ENCODE data around the gene TLCD1. TPM values are rescaled to one million over a fixed set of nuclear protein-coding genes. Genes with fewer than 3 reads are reported as not detected.
"Not testable (repeated sequence)": the region's sequence is repeated elsewhere in the genome, so short reads cannot be mapped to it uniquely, and the experiment has no call there.

TLCD1 gene
- total RNA-seq, 1 experiment from 2014 or later = 50.7 TPM

DNA sequence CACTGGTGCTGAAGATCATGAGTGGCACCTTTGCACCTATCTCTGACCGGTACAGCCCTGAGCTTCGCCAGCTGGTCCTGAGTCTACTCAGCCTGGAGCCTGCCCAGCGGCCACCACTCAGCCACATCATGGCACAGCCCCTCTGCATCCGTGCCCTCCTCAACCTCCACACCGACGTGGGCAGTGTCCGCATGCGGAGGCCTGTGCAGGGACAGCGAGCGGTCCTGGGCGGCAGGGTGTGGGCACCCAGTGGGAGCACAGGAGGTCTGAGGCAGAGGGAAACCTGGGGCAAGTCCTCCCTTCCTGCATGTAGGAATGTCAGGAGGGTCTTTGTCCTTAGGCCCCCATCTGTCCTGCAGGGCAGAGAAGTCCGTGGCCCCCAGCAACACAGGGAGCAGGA is 11.3 kb upstream of the TLCD1 start:
- H2AFZ ChIP-seq (ENCODE audit: low read length) = no peak overlapping the region
- no peak overlapping the region for H3K23ac ChIP-seq (ENCODE audit: insufficient read length, low read depth, low read length)
- H4K91ac ChIP-seq (ENCODE audit: insufficient read length, low read depth, low read length) = no peak overlapping the region
- no peak overlapping the region for H2BK20ac ChIP-seq (ENCODE audit: low read depth, low read length, poor library complexity, severe bottlenecking)
- no peak overlapping the region for H3K4me3 Mint-ChIP-seq
- no peak overlapping the region for H4K8ac ChIP-seq (replicated peaks; ENCODE audit: insufficient read length, low read depth, low read length)
- TF ChIP-seq, protein P1, sequence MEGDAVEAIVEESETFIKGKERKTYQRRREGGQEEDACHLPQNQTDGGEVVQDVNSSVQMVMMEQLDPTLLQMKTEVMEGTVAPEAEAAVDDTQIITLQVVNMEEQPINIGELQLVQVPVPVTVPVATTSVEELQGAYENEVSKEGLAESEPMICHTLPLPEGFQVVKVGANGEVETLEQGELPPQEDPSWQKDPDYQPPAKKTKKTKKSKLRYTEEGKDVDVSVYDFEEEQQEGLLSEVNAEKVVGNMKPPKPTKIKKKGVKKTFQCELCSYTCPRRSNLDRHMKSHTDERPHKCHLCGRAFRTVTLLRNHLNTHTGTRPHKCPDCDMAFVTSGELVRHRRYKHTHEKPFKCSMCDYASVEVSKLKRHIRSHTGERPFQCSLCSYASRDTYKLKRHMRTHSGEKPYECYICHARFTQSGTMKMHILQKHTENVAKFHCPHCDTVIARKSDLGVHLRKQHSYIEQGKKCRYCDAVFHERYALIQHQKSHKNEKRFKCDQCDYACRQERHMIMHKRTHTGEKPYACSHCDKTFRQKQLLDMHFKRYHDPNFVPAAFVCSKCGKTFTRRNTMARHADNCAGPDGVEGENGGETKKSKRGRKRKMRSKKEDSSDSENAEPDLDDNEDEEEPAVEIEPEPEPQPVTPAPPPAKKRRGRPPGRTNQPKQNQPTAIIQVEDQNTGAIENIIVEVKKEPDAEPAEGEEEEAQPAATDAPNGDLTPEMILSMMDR (conservative IDR thresholded peaks at IDR 0.05) = no peak
- H2BK5ac ChIP-seq (ENCODE audit: insufficient read length, low read length) = no peak overlapping the region
- H3K4me2 ChIP-seq (ENCODE audit: insufficient read depth, insufficient read length, low read length) = no peak overlapping the region
- H3K18ac ChIP-seq (ENCODE audit: insufficient read length, low read depth, low read length) = no peak overlapping the region
- no peaks in the 10 kb centered on the region for H3K9me3 Mint-ChIP-seq
- H3K27ac Mint-ChIP-seq = no peak overlapping the region; a peak in 1 of 7 replicates
- no peaks in the 10 kb centered on the region for H3K4me1 ChIP-seq (ENCODE audit: insufficient read depth, low read length)
- peaks cover 20 to 52% (median 28%) of the 10 kb centered on the region in 3 experiments; a peak in 6 of 7 replicates for H3K36me3 Mint-ChIP-seq (ENCODE audit: insufficient read depth in 1 of 3, low read depth in 3 of 3)
- H3K27ac ChIP-seq (ENCODE audit: insufficient read length, low read depth, low read length) = no peak overlapping the region
- H2AK5ac ChIP-seq (ENCODE audit: insufficient read length, low read length) = no peak overlapping the region
- no peaks in the 10 kb centered on the region for H3K9me3 ChIP-seq (ENCODE audit: control insufficient read depth, low read depth, low read length)
- H2BK120ac ChIP-seq (ENCODE audit: low read depth, low read length, poor library complexity, severe bottlenecking) = no peak overlapping the region
- H2BK15ac ChIP-seq (ENCODE audit: low read depth, low read length) = no peak overlapping the region
- H3K56ac ChIP-seq (ENCODE audit: insufficient read length, low read depth, low read length) = no peak overlapping the region
- no peak overlapping the region for H3K4ac ChIP-seq (ENCODE audit: low read depth, low read length)
- WGBS (ENCODE audit: extremely low coverage, insufficient read length, low lambda C conversion rate) = no CpG with 5 or more reads among the region's 12 CpGs
- H3K27me3 ChIP-seq (ENCODE audit: insufficient read depth, low read length) = no peaks in the 10 kb centered on the region
- H3K4me1 Mint-ChIP-seq = no peaks in the 10 kb centered on the region
- no peak overlapping the region for H2BK12ac ChIP-seq (ENCODE audit: insufficient read length, low read depth, low read length)
- no peaks in the 10 kb centered on the region for H3K79me1 ChIP-seq (ENCODE audit: insufficient read depth, low read depth, low read length, poor library complexity, severe bottlenecking)
- no peak for DNase-seq
- no peak overlapping the region for H3T11ph ChIP-seq (ENCODE audit: low read length)
- H3K27me3 Mint-ChIP-seq (ENCODE audit: low read depth) = no peaks in the 10 kb centered on the region
- no peaks in the 10 kb centered on the region for H3K79me2 ChIP-seq (ENCODE audit: insufficient read depth, low read length)
- peaks cover 2% of the 10 kb centered on the region for H3K23me2 ChIP-seq (ENCODE audit: insufficient read length, low read depth, low read length, poor library complexity, severe bottlenecking)
- no peak overlapping the region for H4K5ac ChIP-seq (ENCODE audit: insufficient read length, low read depth, low read length)
- no peak overlapping the region; the same call in 1 of the 2 replicates for H3K14ac ChIP-seq (ENCODE audit: insufficient read depth, low read length)
- no peak overlapping the region for H3K9ac ChIP-seq (ENCODE audit: extremely low read depth, insufficient read length, low read length)
- no peaks in the 10 kb centered on the region for H4K20me1 ChIP-seq (ENCODE audit: control insufficient read depth, insufficient read depth, insufficient read length)

DNA sequence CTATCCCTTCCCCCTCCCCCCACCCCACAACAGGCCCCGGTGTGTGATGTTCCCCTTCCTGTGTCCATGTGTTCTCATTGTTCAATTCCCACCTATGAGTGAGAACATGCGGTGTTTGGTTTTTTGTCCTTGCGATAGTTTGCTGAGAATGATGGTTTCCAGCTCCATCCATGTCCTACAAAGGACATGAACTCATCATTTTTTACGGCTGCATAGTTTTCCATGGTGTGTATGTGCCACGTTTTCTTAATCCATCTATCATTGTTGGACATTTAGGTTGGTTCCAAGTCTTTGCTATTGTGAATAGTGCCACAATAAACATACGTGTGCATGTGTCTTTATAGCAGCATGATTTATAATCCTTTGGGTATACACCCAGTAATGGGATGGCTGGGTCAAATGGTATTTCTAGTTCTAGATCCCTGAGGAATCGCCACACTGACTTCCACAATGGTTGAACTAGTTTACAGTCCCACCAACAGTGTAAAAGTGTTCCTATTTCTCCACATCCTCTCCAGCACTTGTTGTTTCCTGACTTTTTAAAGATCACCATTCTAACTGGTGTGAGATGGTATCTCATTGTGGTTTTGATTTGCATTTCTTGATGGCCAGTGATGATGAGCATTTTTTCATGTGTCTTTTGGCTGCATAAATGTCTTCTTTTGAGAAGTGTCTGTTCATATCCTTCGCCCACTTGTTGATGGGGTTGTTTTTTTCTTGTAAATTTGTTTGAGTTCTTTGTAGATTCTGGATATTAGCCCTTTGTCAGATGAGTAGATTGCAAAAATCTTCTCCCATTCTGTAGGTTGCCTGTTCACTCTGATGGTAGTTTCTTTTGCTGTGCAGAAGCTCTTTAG is 10.1 kb upstream of the TLCD1 start:
- not testable (repeated sequence) for H3K23ac ChIP-seq (ENCODE audit: insufficient read length, low read depth, low read length); H3T11ph ChIP-seq (ENCODE audit: low read length); H3K14ac ChIP-seq (ENCODE audit: insufficient read depth, low read length); DNase-seq; H2BK120ac ChIP-seq (ENCODE audit: low read depth, low read length, poor library complexity, severe bottlenecking); H3K79me2 ChIP-seq (ENCODE audit: insufficient read depth, low read length); H4K20me1 ChIP-seq (ENCODE audit: control insufficient read depth, insufficient read depth, insufficient read length); H3K27me3 ChIP-seq (ENCODE audit: insufficient read depth, low read length); H3K4me1 Mint-ChIP-seq; H2BK15ac ChIP-seq (ENCODE audit: low read depth, low read length); H3K79me1 ChIP-seq (ENCODE audit: insufficient read depth, low read depth, low read length, poor library complexity, severe bottlenecking); H3K27ac ChIP-seq (ENCODE audit: insufficient read length, low read depth, low read length); H4K8ac ChIP-seq (replicated peaks; ENCODE audit: insufficient read length, low read depth, low read length); H2AFZ ChIP-seq (ENCODE audit: low read length); H4K5ac ChIP-seq (ENCODE audit: insufficient read length, low read depth, low read length); H3K9me3 Mint-ChIP-seq; H3K18ac ChIP-seq (ENCODE audit: insufficient read length, low read depth, low read length); H3K9ac ChIP-seq (ENCODE audit: extremely low read depth, insufficient read length, low read length); H2AK5ac ChIP-seq (ENCODE audit: insufficient read length, low read length); H3K4ac ChIP-seq (ENCODE audit: low read depth, low read length); H4K91ac ChIP-seq (ENCODE audit: insufficient read length, low read depth, low read length); H2BK5ac ChIP-seq (ENCODE audit: insufficient read length, low read length); H3K56ac ChIP-seq (ENCODE audit: insufficient read length, low read depth, low read length); H3K27ac Mint-ChIP-seq; H3K4me3 Mint-ChIP-seq; H3K4me2 ChIP-seq (ENCODE audit: insufficient read depth, insufficient read length, low read length); H3K27me3 Mint-ChIP-seq (ENCODE audit: low read depth); H2BK20ac ChIP-seq (ENCODE audit: low read depth, low read length, poor library complexity, severe bottlenecking); H3K23me2 ChIP-seq (ENCODE audit: insufficient read length, low read depth, low read length, poor library complexity, severe bottlenecking); H3K4me1 ChIP-seq (ENCODE audit: insufficient read depth, low read length); H3K9me3 ChIP-seq (ENCODE audit: control insufficient read depth, low read depth, low read length); H2BK12ac ChIP-seq (ENCODE audit: insufficient read length, low read depth, low read length)
- H3K36me3 Mint-ChIP-seq (ENCODE audit: insufficient read depth in 1 of 3, low read depth in 3 of 3) = peaks cover 22 to 44% (median 24%) of the 10 kb centered on the region in 3 experiments; a peak in 6 of 7 replicates
- no CpG with 5 or more reads among the region's 8 CpGs for WGBS (ENCODE audit: extremely low coverage, insufficient read length, low lambda C conversion rate)

Data from H9 (cell line).